Testis (tissue), 2 donors: ENCODE data around the gene NEK7.

Source experiments
- CTCF ChIP-seq, 3 experiments: fragments of 450-650 bp in 2 of 3; fragments of 200-600 bp in 1 of 3; sonication (generic) in 1 of 3; IDR thresholded peaks; one replicate each; pipeline ENCODE4 v1.5.1; 2016 to 2019; ENCODE audit warnings: antibody characterized with exemption in 3 of 3, mild to moderate bottlenecking in 2 of 3, moderate library complexity in 1 of 3
- POLR2A ChIP-seq: fragments of 450-650 bp; IDR thresholded peaks from one replicate; pipeline ENCODE4 v1.6.1; 2017; ENCODE audit warnings: antibody characterized with exemption, mild to moderate bottlenecking, moderate library complexity

GRCh38 chr1:198269646-198269940, 112.8 kb downstream of the NEK7 start:
- TF ChIP-seq CTCF (IDR thresholded peaks at IDR 0.05) (no peak), POLR2A (no peak)
